ENCODE data around the gene EIF5.

Gene EIF5

GRCh38 chr14:103374121-103374520 lies 40.1 kb downstream of the EIF5 start:
- Histone ChIP-seq H2BK5ac (ENCODE audit: low read length) (no peak overlapping the region), H3K36me3 (ENCODE audit: control insufficient read depth, insufficient read depth, low read length) (no peaks in the 10 kb centered on the region), H3K9ac (ENCODE audit: low read length) (no peak overlapping the region), H2BK120ac (ENCODE audit: low read depth, low read length) (no peak overlapping the region), H2AK5ac (ENCODE audit: low read length) (no peak overlapping the region), H4K8ac (ENCODE audit: low read depth, low read length) (no peak overlapping the region), H3K4me3 (ENCODE audit: low read length) (no peak overlapping the region), H3K27me3 (ENCODE audit: insufficient read depth, low read length, poor library complexity) (no peaks in the 10 kb centered on the region), H3K4me1 (ENCODE audit: control insufficient read depth, low read depth, low read length) (no peaks in the 10 kb centered on the region), H3K18ac (ENCODE audit: low read length) (no peak overlapping the region), H3K79me1 (ENCODE audit: low read length) (no peaks in the 10 kb centered on the region), H3K4me2 (ENCODE audit: low read length) (no peak overlapping the region), H3K79me2 (ENCODE audit: control insufficient read depth, insufficient read depth, low read length) (no peaks in the 10 kb centered on the region), H3K4ac (ENCODE audit: low read depth, low read length) (no peak overlapping the region), H4K5ac (ENCODE audit: low read length) (no peak overlapping the region), H3K27ac (ENCODE audit: low read depth, low read length) (no peak overlapping the region), H3K56ac (ENCODE audit: low read length) (no peak overlapping the region), H2BK15ac (replicated peaks; ENCODE audit: low read depth) (no peak overlapping the region), H3K23ac (ENCODE audit: low read length) (no peak overlapping the region)
- WGBS (ENCODE audit: extremely low coverage, insufficient coverage, low lambda C conversion rate): no CpG with 5 or more reads among the region's 11 CpGs
- DNase-seq: no peak

DNA sequence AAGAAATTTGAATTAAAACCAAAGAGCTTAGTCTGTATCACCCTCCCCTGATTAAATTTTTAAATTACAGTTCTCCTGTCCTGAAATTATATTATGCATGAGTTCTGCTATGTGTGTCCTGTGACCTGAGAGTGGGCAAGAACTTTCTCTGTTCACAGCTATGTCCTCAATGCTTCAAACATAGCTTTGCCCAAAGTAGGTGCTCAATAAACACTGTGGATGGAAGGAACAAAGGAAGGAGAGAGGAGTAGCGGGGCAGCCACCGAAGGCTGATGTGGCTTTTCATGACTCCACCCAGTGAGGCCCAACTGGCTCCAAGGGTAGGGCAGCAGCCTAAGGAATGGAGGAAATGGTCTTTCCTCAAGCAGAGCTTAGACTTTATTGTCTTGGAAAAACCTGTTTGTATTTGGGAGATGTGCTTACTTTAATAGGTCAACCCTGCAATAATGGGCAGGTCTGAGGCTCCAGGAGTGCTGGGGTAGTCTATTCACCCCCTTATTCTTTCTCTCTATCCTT lies 43.5 kb downstream of the EIF5 start:
- no peak overlapping the region for H3K4me2 ChIP-seq (ENCODE audit: low read length)
- no peak overlapping the region for H2BK120ac ChIP-seq (ENCODE audit: low read depth, low read length)
- H2BK15ac ChIP-seq (replicated peaks; ENCODE audit: low read depth): no peak overlapping the region
- H2BK5ac ChIP-seq (ENCODE audit: low read length): no peak overlapping the region
- H3K56ac ChIP-seq (ENCODE audit: low read length): no peak overlapping the region
- H3K4ac ChIP-seq (ENCODE audit: low read depth, low read length): no peak overlapping the region
- H3K23ac ChIP-seq (ENCODE audit: low read length): no peak overlapping the region
- no peak overlapping the region for H4K8ac ChIP-seq (ENCODE audit: low read depth, low read length)
- no peaks in the 10 kb centered on the region for H3K4me1 ChIP-seq (ENCODE audit: control insufficient read depth, low read depth, low read length)
- no peak overlapping the region for H3K18ac ChIP-seq (ENCODE audit: low read length)
- DNase-seq: no peak
- H3K9ac ChIP-seq (ENCODE audit: low read length): no peak overlapping the region
- no peaks in the 10 kb centered on the region for H3K27me3 ChIP-seq (ENCODE audit: insufficient read depth, low read length, poor library complexity)
- no peaks in the 10 kb centered on the region for H3K79me1 ChIP-seq (ENCODE audit: low read length)
- H3K27ac ChIP-seq (ENCODE audit: low read depth, low read length): no peak overlapping the region
- WGBS (ENCODE audit: extremely low coverage, insufficient coverage, low lambda C conversion rate): no CpG with 5 or more reads among the region's 2 CpGs
- no peaks in the 10 kb centered on the region for H3K79me2 ChIP-seq (ENCODE audit: control insufficient read depth, insufficient read depth, low read length)
- no peak overlapping the region for H3K4me3 ChIP-seq (ENCODE audit: low read length)
- H3K36me3 ChIP-seq (ENCODE audit: control insufficient read depth, insufficient read depth, low read length): no peaks in the 10 kb centered on the region
- H4K5ac ChIP-seq (ENCODE audit: low read length): no peak overlapping the region
- H2AK5ac ChIP-seq (ENCODE audit: low read length): no peak overlapping the region

DNA sequence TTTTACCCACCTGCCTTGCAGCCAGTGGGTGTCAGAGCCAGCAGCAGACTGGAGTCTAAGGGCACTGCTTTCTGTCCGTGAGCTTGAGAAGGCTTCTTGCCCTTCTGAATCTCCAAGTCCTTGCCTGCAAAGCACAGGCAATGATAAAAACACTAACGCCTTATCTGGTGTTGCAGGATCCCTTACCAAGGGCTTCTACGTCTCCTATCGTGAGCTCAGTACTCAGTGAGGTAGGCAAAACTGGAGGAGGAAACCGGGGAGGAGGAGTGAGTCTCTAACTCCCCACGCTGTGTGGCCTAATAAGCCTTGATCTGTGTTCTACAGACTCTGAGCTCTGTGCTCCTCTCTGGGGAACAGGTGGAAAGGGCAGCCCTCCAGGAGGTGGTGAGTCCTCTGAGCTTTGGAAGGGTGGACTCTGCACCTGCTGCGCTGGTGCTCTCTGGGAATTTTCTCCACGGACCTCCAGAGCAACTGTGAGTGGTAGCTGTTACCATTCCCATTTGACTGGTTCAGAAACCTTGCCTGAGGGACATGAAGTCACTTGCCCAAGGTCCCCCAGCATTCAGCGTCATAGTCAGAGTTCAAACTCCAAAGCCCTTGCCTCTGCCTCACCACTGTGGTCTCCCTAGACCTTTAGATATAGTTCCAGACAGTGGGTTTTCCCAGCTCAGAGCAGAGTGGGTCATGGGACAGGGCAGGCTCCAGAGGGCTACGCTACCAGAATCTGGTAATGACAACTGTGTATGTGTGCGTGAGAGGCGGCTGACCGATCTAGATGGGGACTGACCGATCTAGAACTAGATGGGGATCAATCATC lies 44.2 kb downstream of the EIF5 start:
- no peak overlapping the region for H2BK120ac ChIP-seq (ENCODE audit: low read depth, low read length)
- no peak overlapping the region for H3K56ac ChIP-seq (ENCODE audit: low read length)
- no peaks in the 10 kb centered on the region for H3K36me3 ChIP-seq (ENCODE audit: control insufficient read depth, insufficient read depth, low read length)
- no peak overlapping the region for H4K5ac ChIP-seq (ENCODE audit: low read length)
- DNase-seq: no peak
- H3K27ac ChIP-seq (ENCODE audit: low read depth, low read length): no peak overlapping the region
- no peak overlapping the region for H2BK15ac ChIP-seq (replicated peaks; ENCODE audit: low read depth)
- H3K4ac ChIP-seq (ENCODE audit: low read depth, low read length): no peak overlapping the region
- H2AK5ac ChIP-seq (ENCODE audit: low read length): no peak overlapping the region
- H3K79me1 ChIP-seq (ENCODE audit: low read length): no peaks in the 10 kb centered on the region
- no peak overlapping the region for H2BK5ac ChIP-seq (ENCODE audit: low read length)
- no peak overlapping the region for H3K4me3 ChIP-seq (ENCODE audit: low read length)
- no peak overlapping the region for H3K4me2 ChIP-seq (ENCODE audit: low read length)
- no peaks in the 10 kb centered on the region for H3K79me2 ChIP-seq (ENCODE audit: control insufficient read depth, insufficient read depth, low read length)
- no peaks in the 10 kb centered on the region for H3K4me1 ChIP-seq (ENCODE audit: control insufficient read depth, low read depth, low read length)
- no peak overlapping the region for H3K9ac ChIP-seq (ENCODE audit: low read length)
- H3K18ac ChIP-seq (ENCODE audit: low read length): no peak overlapping the region
- H3K27me3 ChIP-seq (ENCODE audit: insufficient read depth, low read length, poor library complexity): no peaks in the 10 kb centered on the region
- H3K23ac ChIP-seq (ENCODE audit: low read length): no peak overlapping the region
- no CpG with 5 or more reads among the region's 14 CpGs for WGBS (ENCODE audit: extremely low coverage, insufficient coverage, low lambda C conversion rate)
- H4K8ac ChIP-seq (ENCODE audit: low read depth, low read length): no peak overlapping the region

DNA sequence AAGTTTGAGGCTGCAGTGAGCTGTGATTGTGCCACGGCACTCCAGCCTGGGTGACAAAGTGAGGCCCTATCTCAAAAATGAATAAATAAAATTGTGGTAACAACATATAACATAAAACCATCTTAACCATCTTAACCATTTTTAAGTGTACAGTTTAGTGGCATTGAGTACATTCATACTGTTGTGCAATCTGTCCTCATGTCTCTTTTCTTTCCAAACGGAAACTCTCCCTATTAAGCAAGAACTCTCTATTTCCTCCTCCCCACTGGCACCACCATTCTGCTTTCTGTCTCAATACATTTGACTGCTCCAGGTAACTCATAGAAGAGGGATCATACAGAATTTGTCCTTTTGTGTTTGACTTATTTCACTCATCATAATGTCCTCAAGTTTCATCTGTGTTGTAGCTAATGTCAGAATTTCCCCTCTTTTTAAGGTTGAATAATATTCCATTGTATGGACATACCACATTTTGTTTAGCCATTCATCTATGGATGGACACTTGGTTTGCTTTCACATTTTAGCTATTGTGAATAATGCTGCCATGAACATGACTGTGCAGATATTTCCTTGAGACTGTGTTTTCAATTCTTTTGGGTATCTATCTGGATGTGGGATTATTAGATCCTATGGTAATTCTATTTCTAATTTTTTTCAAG lies 46.8 kb downstream of the EIF5 start:
- H3K9ac ChIP-seq (ENCODE audit: low read length): no peak overlapping the region
- WGBS (ENCODE audit: extremely low coverage, insufficient coverage, low lambda C conversion rate): no CpG with 5 or more reads among the region's 2 CpGs
- no peak overlapping the region for H2BK15ac ChIP-seq (replicated peaks; ENCODE audit: low read depth)
- peaks cover 2% of the 10 kb centered on the region for H3K4me1 ChIP-seq (ENCODE audit: control insufficient read depth, low read depth, low read length)
- no peak overlapping the region for H3K4me3 ChIP-seq (ENCODE audit: low read length)
- H3K27me3 ChIP-seq (ENCODE audit: insufficient read depth, low read length, poor library complexity): no peaks in the 10 kb centered on the region
- H3K36me3 ChIP-seq (ENCODE audit: control insufficient read depth, insufficient read depth, low read length): no peaks in the 10 kb centered on the region
- H3K4ac ChIP-seq (ENCODE audit: low read depth, low read length): no peak overlapping the region
- no peak overlapping the region for H3K27ac ChIP-seq (ENCODE audit: low read depth, low read length)
- H2BK5ac ChIP-seq (ENCODE audit: low read length): no peak overlapping the region
- H3K18ac ChIP-seq (ENCODE audit: low read length): no peak overlapping the region
- no peak overlapping the region for H4K5ac ChIP-seq (ENCODE audit: low read length)
- no peak overlapping the region for H4K8ac ChIP-seq (ENCODE audit: low read depth, low read length)
- peaks cover 5% of the 10 kb centered on the region for H3K79me2 ChIP-seq (ENCODE audit: control insufficient read depth, insufficient read depth, low read length)
- no peak overlapping the region for H3K56ac ChIP-seq (ENCODE audit: low read length)
- peaks cover under 1% of the 10 kb centered on the region for H3K79me1 ChIP-seq (ENCODE audit: low read length)
- H3K23ac ChIP-seq (ENCODE audit: low read length): no peak overlapping the region
- no peak overlapping the region for H2AK5ac ChIP-seq (ENCODE audit: low read length)
- no peak for DNase-seq
- H2BK120ac ChIP-seq (ENCODE audit: low read depth, low read length): no peak overlapping the region
- H3K4me2 ChIP-seq (ENCODE audit: low read length): no peak overlapping the region

DNA sequence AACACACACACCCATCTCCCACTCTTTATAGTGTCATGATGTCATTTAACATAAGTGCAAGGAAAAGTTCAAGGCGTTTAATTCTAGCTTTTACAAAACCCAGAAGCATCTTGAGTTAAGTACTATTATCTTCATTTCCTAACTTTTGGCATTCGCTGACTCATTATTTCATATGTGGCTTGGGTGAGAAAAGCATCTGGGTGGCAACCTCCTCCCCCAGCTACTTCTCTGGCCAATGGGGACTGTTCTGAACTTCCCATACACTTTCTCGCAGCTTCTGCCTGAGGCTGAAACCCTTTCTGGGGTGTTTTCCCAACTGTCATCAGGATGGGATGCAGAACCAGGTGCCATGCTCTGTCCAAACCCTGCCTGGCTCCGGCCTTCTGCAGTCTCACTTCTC lies 48.3 kb downstream of the EIF5 start:
- Histone ChIP-seq H3K4ac (ENCODE audit: low read depth, low read length) (no peak overlapping the region), H3K4me2 (ENCODE audit: low read length) (no peak overlapping the region), H3K4me1 (ENCODE audit: control insufficient read depth, low read depth, low read length) (peaks cover 4% of the 10 kb centered on the region), H3K79me2 (ENCODE audit: control insufficient read depth, insufficient read depth, low read length) (peaks cover 19% of the 10 kb centered on the region), H3K18ac (ENCODE audit: low read length) (no peak overlapping the region), H2BK120ac (ENCODE audit: low read depth, low read length) (no peak overlapping the region), H3K36me3 (ENCODE audit: control insufficient read depth, insufficient read depth, low read length) (no peaks in the 10 kb centered on the region), H3K27ac (ENCODE audit: low read depth, low read length) (no peak overlapping the region), H3K56ac (ENCODE audit: low read length) (no peak overlapping the region), H3K79me1 (ENCODE audit: low read length) (peaks cover 3% of the 10 kb centered on the region), H3K4me3 (ENCODE audit: low read length) (no peak overlapping the region), H2BK5ac (ENCODE audit: low read length) (no peak overlapping the region), H4K8ac (ENCODE audit: low read depth, low read length) (no peak overlapping the region), H3K9ac (ENCODE audit: low read length) (no peak overlapping the region), H3K23ac (ENCODE audit: low read length) (no peak overlapping the region), H2AK5ac (ENCODE audit: low read length) (no peak overlapping the region), H3K27me3 (ENCODE audit: insufficient read depth, low read length, poor library complexity) (no peaks in the 10 kb centered on the region), H4K5ac (ENCODE audit: low read length) (no peak overlapping the region), H2BK15ac (replicated peaks; ENCODE audit: low read depth) (no peak overlapping the region)
- no peak for DNase-seq
- no CpG with 5 or more reads among the region's 4 CpGs for WGBS (ENCODE audit: extremely low coverage, insufficient coverage, low lambda C conversion rate)
